ENCODE measurements around the gene ZKSCAN1.
A peak's percentile ranks its signal among the peaks of the same experiment; 100 is the strongest.

The ZKSCAN1 gene

DNA sequence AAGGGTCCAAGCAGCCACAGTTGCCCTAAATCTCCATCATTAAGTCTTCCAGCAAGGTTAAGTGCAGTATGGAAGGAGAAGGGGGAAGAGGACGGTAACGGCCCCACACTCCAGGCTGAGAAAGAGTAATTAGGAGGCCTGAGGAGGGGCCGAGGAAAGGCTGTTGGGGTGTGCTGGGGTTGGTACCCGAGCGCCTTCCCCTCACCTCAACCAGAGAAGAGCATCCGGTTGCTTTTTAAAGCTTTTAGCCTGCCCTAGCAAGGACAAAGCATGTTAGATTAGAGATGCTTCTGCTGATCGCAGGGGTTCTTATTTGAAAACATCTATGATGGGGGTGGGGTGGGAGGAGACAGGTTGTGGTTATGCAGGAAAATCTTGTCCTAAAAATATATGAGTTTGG is 25.2 kb downstream of the ZKSCAN1 start:
- TF ChIP-seq, protein P1, sequence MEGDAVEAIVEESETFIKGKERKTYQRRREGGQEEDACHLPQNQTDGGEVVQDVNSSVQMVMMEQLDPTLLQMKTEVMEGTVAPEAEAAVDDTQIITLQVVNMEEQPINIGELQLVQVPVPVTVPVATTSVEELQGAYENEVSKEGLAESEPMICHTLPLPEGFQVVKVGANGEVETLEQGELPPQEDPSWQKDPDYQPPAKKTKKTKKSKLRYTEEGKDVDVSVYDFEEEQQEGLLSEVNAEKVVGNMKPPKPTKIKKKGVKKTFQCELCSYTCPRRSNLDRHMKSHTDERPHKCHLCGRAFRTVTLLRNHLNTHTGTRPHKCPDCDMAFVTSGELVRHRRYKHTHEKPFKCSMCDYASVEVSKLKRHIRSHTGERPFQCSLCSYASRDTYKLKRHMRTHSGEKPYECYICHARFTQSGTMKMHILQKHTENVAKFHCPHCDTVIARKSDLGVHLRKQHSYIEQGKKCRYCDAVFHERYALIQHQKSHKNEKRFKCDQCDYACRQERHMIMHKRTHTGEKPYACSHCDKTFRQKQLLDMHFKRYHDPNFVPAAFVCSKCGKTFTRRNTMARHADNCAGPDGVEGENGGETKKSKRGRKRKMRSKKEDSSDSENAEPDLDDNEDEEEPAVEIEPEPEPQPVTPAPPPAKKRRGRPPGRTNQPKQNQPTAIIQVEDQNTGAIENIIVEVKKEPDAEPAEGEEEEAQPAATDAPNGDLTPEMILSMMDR (IDR thresholded peaks at IDR 0.05), result no peak

DNA sequence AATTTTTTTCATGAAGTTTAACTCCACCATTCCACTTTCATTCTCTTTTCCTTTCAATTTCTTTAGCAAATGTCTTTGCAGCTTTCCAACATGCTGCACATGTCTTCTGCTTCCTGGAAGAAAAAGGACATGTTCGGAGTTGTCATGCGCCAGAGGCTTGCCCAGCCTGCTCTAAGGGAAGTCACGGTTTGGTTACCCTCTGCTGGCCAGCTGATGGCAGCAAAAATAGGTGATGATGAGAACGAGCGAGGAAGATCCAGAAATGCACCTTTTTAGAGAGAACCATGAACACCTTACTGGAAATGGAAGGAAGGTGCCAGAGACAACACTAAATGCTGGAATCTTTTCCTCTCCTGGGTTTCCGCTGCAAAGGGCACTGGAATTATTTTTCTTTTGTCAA is 29.3 kb downstream of the ZKSCAN1 start:
- TF ChIP-seq, protein P1 (IDR thresholded peaks at IDR 0.05), result 0 out of 2 replicates have a peak, but pooled peaks have one; percentile 18

DNA sequence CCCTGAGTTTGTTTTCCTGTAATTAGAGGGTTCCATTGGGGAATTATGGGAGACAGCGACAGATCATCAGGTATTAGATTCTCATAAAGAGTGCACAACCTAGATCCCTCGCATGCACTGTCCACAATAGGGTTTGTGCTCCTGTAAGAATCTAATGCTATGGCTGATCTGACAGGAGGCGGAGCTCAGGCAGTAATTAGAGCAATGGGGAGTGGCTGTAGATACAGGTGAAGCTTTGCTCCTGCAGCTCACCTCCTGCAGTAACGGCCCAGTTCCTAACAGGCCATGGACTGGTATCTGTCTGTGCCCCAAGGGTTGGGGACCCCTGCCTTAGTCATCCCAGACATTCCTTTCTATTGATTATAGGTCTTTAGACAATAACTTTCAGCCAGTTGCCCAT is 33.3 kb downstream of the ZKSCAN1 start:
- TF ChIP-seq, protein P1 (IDR thresholded peaks at IDR 0.05), result no peak

DNA sequence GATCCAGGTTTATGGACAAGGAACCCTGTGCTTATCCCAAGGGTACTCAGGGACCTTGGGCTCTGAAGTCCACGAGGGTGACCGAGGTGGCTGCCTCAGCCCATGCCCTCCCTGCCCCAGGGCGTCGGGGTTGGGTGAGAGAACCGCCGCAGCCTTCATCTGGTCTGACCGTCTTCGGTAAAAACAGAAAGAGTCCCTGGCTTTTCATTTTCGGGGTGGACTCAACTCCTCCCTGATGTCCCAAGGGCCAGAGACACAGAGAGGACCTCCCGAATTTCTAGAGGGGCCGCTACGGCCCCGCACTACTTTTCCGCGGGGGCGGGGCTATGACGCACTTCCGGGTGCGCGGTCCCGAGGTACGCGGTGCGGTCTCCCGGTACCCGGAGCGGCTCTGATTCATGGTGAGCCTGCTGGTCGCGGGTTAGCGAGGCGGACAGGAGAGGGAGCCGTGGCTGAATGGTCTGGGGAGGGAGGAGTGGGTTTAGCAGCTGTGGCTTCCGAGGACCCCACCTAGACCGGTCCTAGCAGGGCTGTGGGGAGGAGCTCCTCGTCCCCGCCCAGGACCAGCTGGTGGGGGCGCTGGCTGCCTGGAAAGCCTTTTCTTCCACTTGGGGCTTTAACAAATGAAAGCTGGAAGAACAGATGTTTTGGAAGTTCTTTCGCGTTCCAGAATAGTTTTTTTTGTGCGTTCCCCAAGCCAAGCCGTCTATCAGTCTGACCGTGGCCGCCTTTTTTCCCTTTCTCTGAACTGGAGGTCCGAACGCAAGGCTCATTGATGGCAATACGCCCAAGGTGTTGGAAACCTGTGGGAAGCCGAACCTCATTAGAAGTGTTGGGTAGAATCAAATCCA is 34.3 kb downstream of the ZKSCAN1 start, which contains the start of gene ZSCAN21:
ZSCAN21 (plus strand) TSS at position 334 of the 851 bp plus-strand sequence. CDS start 7,233 bp downstream, outside the sequence.
- TF ChIP-seq, protein P1 (IDR thresholded peaks at IDR 0.05), result peak; percentile 24; the same call in 1 of the 2 replicates

DNA sequence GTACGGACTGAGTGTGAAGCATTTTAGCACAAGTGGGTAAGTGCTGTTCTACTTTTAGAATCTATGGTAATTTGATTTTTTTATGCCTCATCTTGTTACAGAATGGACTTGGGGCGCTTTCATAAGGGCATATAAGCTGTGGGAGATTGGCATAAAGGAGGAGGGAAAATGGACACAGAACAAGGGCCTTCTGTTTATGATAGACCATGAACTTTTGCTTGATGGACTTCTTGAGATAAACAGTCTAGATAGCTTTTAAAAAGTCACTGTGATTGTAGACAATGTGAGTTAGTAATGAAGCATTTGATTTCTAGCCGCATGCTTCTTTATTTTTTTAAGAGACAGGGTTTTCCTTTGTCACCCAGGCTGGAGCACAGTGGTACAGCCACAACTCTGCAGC is 36.2 kb downstream of the ZKSCAN1 start:
- TF ChIP-seq, protein P1 (IDR thresholded peaks at IDR 0.05), result no peak

DNA sequence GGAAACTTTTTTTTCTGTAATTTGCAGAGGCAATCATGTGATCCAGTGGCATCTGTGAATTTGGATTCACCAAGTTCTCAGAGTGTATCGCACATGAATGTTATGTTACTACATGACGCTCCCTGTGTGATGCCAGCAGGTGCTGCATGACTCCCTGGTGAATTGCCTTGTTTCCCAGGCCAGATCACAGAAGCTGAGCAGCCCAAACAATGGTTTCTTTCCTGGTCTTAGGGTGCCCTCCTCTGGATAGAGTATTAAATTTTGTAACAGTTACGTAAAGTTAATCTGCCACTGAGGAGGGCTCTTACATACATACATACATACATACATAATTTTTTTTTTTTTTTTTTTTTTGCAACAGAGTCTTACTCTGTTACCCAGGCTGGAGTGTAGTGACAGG is 37.8 kb downstream of the ZKSCAN1 start:
- TF ChIP-seq, protein P1 (IDR thresholded peaks at IDR 0.05), result peak; percentile 37; the same call in 1 of the 2 replicates

DNA sequence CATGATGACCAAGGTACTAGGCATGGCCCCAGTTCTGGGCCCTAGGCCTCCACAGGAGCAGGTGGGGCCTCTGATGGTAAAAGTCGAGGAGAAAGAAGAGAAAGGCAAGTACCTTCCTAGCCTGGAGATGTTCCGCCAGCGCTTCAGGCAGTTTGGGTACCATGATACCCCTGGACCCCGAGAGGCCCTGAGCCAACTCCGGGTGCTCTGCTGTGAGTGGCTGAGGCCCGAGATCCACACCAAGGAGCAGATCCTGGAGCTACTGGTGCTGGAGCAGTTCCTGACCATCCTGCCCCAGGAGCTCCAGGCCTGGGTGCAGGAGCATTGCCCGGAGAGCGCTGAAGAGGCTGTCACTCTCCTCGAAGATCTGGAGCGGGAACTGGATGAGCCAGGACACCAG is 41.6 kb downstream of the ZKSCAN1 start:
- TF ChIP-seq, protein P1 (IDR thresholded peaks at IDR 0.05), result no peak
